ENCODE results near the gene DUSP22.
A peak's percentile ranks its signal among the peaks of the same experiment; 100 is the strongest.
"Not testable (repeated sequence)": the region's sequence is repeated elsewhere in the genome, so short reads cannot be mapped to it uniquely, and the experiment has no call there.

DUSP22 gene

DNA sequence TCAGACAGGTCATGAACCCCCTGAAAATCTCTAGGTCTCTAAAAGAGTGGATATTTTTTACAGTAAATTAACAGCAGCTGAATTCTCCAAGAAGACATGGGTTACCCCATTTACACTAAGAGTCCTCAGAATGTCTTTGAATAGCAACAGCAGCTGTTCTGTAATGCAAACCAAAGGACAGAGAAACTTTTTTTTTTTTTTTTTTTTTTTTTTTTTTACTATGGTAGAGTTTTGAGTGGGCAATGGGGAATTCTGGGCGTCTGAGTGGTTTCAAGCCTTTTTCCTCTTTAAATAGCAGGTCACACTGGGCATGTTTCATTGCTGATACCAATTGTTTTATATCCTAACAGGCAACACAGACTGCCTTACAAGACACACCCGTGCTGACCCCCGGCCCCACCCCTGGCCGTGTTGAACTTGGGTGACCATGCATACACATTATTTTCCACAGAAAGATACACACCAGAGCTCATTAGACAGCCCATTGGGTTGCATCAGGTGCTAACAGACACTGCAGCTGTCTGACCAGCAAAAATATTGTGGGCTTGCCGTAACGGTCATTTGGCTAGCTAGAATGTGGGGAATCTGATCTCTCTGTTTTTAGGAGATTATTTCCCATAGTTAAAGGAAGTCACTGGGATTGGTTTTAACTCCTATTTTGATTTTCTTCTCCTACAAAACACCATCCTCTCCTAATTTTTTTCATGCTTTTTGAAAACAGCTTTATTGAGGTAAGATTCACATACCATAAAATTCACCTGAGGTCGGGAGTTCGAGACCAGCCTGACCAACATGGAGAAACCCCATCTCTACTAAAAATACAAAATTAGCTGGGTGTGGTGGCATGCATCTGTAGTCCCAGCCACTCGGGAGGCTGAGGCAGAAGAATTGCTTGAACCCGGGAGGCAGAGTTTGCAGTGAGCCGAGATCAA, 72.6 kb downstream of the DUSP22 start:
- DNase-seq: no peak
- no peak for ATAC-seq

DNA sequence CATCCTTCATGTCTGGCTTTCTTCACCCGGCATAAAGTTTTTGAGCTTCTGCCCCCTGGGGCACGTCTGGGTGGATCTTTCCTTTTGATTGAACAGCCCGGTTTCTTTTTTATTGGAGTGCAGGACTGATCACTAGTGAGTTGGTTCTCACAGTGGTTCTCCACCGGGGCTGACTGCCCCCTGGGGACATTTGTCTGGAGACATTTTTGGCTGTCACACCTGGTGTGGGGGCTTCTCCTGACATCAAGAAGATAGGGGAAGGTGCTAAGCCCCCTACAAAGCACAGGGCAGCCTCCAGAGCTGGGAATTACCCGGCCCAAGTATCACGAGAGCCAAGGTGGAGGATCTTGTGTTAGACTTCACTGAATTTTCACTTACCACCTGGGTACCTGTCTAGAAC, 73.5 kb downstream of the DUSP22 start:
- no peak for DNase-seq
- ATAC-seq: no peak

DNA sequence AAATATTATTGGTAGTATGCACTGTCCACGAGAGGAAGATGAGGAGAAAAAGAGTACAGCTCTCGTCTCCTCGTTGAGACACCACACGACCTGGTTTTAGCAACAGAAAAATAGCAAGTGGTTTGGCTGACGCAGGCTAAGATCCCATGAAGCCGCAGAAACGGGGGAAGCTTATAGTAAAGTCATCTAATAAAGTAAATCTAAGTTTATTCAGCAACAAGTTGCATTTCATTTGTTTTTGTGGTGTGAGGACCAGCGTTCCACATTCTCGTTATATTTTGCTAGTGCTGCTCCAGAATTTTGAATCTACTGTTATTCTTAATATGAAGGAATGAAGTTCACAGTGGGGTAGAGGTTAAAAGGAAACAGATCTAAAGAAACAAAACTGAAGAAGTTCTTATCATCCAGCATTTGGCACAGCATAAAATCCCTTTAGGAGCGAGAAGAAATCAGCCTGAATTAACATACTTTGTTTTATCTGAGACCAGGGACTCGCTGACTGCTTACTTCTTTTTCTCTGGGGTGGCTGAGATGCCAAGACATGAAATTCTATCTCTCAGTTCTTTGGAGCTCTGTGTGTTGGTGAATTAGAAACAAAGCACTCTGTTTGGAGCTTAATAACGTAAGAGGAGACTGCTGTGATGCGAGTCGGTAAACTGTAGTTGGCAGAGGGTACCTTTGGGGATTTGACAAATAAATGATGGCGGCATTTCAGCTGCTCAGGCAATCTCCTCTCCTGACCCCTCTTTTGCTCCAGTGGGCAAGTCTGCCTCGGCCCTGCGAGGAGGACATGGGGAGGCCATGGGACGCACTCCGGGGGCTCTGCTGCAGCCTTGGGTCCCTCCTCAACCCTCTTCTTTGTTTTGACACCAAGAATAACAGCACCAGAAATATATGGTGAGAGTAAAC, 74.4 kb downstream of the DUSP22 start:
- ATAC-seq: no peak
- DNase-seq: no peak

DNA sequence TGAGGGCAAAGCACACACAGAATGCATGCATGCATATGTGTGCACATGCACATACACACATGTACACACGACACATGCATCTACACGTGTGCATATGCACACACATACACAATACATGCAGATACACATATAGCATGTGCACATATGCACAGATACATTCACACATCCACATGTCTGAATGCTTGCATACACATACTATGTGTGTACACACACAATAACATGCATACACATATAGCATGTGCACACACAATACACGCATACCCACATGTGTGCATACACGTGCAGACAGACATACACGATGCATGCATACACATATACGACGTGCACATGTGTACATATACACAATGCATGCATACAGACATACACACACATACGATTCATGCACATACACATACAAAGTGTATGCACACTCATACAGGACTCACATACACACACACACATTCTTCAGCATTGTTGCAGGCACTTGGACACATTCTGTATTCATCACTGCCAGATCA, 75.1 kb downstream of the DUSP22 start:
- ATAC-seq: no peak
- no peak for DNase-seq

DNA sequence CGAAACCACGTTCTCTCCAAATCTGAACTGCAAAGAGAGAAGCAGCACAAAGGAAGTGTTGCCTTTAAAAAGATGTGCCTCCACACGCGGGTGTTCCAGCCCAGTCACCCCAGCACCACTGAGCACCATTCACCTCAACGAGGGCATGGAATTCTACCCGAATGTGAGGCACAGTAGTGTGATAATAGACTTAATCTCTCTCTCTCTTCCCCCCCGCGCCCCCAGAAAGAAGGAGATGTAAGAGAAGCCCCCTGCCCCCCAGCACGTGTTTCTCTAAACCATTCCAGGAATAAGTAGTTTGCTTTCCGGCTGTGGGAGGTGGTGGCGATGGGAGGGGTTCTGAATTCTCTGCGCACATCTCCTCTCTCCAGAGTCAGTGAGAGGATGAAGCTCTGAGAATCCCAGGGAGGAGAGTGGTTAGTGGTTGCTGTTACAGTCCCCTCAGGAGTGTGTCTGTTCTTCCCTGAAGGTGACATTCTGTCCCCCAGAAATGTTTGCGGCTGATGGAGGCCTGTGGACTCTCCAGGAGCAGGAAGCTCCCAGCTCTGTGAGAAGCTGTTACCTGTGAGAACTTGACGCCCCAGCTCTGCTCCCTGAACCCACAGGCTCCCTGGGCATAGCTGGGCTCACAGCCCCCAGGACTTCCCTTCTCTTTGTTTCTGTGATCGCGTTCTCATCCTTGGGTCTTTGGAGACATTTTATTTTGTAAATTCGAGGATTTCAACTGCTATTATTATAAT, 75.8 kb downstream of the DUSP22 start:
- ATAC-seq (no peak), DNase-seq (no peak)

DNA sequence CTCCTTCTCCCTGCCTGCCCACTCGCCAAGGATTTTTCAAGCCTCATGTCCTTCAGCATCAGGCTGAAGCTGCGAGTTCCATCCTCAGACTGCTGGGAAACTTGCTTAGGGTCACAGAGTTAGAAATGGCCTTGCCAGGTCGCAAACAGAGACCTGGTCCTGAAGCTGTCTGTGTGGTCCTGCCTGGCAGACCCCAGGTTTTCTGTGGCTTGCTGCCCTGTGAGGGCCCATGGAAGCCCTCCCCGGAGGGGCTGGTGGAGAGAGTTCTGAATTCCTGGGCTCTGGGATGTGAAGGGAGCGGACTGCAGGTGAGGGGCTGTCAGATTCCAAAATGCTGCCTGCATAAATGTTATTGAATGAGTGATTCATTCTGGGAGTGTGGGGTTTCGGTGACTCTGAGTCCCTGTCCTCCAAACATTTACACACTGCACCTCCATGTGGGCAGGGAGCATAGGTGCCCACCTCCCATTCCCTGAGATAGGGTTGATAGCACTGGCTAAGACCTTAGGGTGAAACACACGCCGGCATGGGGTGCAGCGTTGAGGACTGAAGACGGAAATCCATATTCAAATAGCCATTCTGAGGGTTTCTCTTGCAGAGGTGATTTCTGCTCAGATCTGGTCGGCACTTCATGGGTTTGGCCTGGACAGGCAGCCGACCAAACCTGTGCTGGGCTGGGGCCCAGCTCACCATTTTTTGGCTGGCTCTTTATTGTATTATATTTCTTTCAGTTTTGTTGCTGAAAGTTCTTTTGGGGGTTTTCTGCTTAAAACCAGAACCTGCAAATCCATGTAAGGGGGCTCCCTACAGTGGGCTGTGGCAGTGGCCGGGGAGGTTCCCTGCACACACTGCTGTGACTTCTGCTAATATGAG, 77.5 kb downstream of the DUSP22 start:
- peak; percentile 14 for ATAC-seq

DNA sequence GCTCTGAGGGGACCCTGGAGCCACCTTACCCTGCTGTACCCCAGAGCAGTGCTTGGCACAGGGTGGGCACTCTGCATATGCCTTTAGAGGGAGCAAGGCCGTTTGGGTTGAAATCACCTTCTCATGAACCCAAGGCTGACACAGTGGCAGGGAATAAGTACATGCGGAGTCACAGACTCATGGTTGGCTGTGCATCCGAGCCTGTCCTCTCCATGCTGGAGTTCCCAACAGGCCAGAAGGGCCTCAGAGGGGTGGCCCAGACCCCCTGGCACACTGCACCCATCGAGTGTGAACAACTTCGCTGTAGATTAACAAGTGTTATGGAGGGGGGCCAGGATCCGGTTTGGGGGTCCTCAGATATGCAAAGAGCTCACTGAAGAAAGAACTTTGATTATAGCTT, 78.3 kb downstream of the DUSP22 start:
- DNase-seq: no peak
- ATAC-seq: no peak

More for the DNA sequence above, 77.5 kb downstream of the DUSP22 start:
- no peak for DNase-seq

DNA sequence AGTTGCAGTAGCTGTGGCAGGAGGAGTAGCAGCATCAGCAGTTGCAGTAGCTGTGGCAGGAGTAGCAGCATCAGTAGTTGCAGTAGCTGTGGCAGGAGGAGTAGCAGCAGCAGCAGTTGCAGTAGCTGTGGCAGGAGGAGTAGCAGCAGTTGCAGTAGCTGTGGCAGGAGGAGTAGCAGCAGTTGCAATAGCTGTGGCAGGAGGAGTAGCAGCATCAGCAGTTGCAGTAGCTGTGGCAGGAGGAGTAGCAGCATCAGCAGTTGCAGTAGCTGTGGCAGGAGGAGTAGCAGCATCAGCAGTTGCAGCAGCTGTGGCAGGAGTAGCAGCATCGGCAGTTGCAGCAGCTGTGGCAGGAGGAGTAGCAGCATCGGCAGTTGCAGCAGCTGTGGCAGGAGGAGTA, 79.6 kb downstream of the DUSP22 start:
- not testable (repeated sequence) for ATAC-seq, DNase-seq

DNA sequence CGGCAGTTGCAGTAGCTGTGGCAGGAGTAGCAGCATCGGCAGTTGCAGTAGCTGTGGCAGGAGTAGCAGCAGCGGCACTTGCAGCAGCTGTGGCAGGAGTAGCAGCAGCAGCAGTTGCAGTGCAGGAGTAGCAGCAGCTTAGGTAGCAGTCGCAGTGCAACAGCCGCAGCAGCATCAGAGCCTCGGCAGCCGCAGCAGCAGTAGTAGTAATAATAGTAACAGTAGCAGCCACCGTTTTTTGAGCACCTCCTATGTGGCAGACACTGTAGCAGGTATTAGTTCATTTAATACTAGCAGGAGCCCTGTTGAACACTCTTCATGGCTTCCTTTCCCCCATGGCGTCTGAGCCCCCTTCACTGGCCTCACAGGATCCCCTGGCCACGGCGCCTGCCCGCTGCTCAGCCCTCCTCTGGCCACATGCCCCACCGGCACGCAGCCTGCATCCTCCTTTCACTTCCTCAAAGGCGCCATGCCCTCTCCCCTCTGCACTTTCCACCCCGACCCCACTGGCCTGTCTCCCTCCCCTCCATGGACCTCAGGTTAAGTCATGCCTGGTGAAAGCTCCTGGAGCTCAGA, 80.1 kb downstream of the DUSP22 start:
- no peak for DNase-seq
- ATAC-seq: peak; percentile 25

DNA sequence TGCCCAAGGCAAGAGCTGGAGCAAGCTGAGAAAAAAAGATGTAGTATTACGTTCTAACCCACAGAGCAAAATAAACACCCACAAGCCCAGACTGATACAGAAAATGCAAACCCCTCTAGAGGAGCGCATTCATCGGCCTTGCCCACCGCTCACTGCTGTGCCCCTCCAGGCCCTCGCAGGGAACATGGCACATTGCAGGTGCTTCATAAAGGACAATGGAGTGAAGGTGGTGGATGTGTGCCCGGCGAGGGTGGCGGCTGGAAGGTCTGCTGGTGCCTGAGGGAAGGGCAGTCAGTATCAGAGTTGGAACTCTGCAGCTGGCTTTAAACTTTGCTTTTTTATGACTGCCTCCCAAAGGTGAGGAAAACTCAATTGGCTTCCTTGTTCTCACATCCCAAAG, 80.7 kb downstream of the DUSP22 start:
- DNase-seq: no peak
- ATAC-seq: no peak

DNA sequence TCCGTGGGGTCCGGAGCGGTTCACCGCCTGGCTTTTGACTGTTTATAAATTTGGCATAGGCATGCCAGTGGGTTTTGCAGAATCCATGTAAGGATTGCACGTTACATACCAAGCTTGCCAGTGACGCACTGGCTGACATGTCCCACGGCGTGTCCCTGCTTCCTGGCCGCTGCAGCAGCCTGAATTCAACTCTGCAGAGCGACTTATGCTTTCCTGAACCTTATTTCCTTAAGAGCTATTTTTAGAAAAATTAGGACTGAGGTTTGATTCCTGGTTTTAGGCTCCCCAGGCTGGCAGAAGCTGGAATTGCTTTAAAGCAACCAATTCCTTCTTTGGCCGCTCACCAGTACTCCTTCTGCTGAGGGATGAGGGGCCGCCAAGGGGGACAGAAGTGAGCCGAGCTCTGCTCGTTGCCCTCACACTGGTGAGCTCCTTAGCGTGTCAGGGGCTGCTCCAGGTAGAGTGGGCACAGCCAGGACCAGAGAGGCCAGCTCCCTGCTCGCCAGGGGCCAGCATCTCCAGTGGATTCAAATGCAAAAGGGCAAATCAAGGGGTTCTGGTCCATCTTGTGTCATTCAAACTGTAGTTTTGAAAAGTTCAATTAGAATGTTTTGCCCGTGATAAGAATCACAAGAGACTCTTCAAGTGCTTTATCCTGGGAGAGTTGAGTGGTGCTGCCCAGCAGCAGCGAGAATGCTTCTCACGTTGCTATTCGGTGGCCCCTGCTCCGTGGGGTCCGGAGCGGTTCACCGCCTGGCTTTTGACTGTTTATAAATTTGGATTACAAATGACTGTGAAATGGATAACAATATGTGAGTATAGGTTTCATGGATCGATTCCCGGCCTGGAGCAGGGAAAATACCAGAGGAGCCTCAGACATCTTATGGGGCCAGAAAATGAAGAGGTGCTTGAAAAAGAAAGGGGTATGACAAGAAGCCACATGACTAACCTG, 81.8 kb downstream of the DUSP22 start:
- ATAC-seq: no peak

DNA sequence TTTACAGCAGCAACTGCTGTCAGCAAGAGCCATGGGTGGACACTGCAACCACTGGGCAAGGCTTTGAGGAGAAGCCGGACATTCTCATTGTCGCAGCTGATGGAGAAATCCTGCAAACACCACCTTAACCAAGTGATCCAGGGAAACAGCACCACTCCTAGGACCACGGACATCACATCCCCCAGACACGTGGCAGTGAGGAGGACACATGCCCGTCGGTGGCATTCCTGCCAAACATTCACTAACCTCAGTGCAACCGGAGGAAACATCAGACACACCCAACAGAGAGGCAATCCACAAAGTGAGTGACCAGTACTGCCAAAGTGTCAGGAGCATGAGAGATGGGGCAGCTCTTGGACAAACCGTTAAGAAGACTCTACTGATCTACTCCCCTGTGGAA, 82.7 kb downstream of the DUSP22 start:
- no peak for DNase-seq
- ATAC-seq: no peak

More for the DNA sequence above, 81.8 kb downstream of the DUSP22 start:
- no peak for DNase-seq

DNA sequence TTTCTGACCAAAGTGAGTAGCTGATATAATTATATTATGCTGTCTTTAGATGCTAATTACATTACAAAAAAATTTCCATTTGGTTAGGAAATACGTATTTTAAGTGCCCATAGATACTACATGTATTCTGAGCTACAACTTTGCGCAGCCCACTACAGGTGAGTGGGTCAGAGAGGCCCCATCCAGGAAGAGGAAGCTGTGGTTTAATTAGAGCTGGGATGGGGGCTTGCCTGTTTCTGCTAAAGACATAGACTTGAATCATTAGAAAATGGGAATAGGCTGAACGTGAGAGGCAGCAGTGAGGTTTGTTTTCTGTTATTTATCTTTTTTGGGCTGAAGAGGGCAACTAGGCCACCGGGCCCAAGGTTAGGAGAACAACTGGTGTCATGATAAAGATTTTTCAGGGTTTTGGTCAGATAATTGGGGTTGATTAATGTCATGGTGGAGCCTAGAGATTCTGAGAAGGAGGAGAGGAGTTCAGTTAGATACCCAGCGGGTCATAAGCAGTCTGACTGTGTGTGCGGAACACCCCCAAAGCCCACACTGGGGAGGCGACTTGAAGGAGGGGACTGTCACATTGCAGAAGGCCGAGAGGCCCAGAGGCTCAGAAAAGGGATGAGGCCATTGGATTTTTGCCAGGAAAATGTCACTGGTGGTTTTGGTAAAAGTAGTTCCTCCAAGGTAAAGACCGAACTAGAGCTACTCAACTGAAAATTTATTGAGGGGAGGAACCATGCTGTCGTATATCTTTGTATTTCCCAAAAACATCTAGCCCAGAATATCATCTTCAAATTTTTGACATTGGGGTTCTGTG, 84.7 kb downstream of the DUSP22 start:
- DNase-seq: no peak
- no peak for ATAC-seq

DNA sequence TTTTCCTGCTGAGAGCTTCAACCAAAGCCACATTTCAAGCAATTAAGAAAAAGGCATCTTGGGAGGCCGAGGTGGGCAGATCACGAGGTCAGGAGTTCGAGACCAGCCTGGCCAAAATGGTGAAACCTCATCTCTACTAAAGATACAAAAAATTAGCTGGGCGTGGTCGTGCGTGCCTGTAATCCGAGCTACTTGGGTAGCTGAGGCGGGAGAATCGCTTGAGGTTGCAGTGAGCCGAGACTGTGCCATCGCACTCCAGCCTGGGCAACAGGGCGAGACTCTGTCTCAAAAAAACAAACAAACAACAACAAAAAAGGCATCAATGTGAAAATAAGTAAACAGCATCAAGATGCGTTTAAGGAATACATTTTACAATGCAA, 85.3 kb downstream of the DUSP22 start:
- ATAC-seq: not testable (repeated sequence)

DNA sequence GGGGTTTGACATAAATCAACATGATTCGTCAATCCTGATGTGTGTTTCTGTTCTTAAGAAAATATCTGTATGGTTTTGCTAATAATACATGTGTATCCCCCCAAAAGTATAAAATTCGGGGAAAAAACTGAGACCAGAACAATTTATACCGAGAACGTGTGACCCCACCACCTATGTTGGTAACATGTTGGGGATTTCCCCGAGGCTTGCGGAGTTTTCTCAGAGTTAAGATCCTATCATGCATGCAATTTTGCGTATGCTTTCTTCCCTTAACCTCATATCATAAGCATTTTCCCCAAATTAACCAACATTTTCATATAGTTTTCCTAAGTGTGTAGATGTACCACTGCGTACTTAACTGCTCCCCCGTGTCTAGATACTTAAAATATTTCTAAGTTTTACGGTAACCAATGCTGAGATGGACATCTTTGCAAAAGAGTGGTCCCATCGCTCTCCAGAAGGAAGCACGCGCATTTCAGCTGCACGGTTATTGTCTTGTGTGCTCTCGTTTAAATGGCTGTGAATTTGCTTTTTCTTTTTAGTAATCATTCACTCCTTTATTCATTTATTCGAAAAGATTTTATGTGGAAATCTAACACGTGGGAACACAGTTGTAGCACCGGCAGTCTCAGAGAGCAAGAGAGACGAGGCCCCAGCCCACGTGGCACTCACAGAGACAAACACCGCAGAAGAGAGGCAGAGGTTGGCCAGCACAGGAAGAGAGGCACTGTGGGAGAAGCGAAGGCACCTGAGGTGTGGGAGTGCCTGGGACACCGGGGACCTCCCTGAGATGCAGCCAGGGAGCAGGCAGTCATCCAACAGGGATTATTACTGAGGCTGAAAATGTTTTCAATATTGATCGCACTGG, 86.0 kb downstream of the DUSP22 start:
- ATAC-seq: no peak
- no peak for DNase-seq

More for the DNA sequence above, 85.3 kb downstream of the DUSP22 start:
- not testable (repeated sequence) for DNase-seq

DNA sequence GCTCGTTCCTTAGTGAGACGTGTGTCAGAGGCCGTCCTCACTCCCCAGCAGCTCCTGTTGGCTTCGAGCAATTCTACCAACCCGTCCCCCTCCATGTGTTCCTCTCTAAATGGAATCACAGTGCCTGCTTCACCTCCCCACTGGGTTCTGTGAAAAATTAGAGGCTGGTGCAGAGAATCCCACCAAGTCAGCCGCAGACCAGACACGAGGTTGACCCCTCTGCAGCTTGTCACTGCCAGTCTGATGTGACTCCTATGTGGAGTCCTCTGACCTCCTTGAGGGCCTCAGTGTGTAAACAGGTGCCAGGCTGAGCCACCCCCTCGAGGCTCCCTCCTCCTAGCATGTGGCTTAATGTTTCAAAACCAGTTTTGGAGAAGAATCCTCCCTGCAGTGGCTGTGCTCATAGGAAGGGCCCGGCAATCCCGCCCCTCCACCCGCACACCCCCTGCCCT, 86.7 kb downstream of the DUSP22 start:
- no peak for DNase-seq
- no peak for ATAC-seq

DNA sequence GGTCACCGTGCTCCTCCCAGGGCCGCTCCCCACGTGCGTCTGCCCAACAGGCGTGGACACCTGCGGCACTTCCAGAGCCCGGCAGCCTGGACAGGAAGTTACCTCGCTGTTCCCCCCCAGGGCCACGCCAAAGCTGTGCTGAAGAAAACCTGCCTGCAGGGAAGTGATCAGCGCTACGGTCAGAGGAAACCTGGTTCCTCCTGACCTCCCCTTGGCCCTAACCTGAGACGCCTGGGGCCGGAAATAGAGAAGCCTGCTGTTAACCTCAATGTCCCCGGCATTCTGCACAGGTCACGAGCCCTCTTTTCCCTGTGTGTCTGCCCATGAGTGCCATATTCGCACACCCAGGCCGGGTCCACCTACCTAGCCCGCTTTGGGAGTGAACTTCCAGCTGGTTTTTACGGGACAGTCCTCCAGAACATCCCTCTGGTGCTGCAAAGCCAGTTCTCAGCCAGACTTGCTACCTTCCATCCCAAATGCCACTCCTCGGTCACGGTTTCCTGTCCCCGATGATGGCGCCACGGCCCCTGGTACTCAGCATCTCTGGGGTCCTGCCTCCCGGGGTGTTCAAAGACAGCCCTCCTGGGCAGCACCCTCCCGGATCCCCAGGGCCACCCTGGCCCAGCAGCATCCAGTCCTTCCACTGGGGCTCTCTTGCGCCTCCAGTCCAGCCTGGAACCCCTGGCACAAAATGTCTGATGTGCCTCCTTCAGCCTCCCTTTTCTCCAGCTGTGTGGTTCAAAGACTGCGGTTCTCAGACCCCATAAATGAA, 87.3 kb downstream of the DUSP22 start:
- no peak for ATAC-seq
- DNase-seq: no peak
